CD4-positive, alpha-beta T cell (primary cell): ENCODE measurements around the gene SOCS3. TPM values are rescaled to one million over a fixed set of nuclear protein-coding genes. Genes with fewer than 3 reads are reported as not detected.

Experiments
- ATAC-seq: fragments of 200-7000 bp; cut with Tn5 transposase; one replicate; pipeline ENCODE4 v1.10.0; 2022; ENCODE audit warnings: mild to moderate bottlenecking; ENCODE audit not compliant: poor library complexity
- CTCF ChIA-PET: fragments of 350-600 bp; sonication (Branson Sonifier 250); formaldehyde crosslinking; loops from one replicate; lab custom pipeline; 2021; ENCODE audit warnings: antibody characterized with exemption, inconsistent platforms; lab: Charles Lee
- POLR2A ChIA-PET: fragments of 350-600 bp; sonication (Branson Sonifier 250); formaldehyde crosslinking; loops from one replicate; lab custom pipeline; 2021; ENCODE audit warnings: antibody characterized with exemption, inconsistent platforms; lab: Charles Lee
- DNase-seq, 14 experiments: peaks; one replicate each; pipeline ENCODE4 v3.0.0-alpha.2; 2013 to 2020; ENCODE audit warnings: mixed read lengths in 2 of 14
- H3K27ac ChIP-seq, 2 donors: one replicate each; pipeline versions ENCODE4 v1.5.1 to v1.7.0; 2013; ENCODE audit warnings: low read length in 2 of 2, low read depth in 1 of 2, mild to moderate bottlenecking in 1 of 2
- H3K27me3 ChIP-seq, 2 experiments: 1 replicate in 1 of 2; 2 replicates in 1 of 2; pipeline versions ENCODE4 v1.6.1 to v1.7.0; 2013; ENCODE audit warnings: low read length in 2 of 2, control low read depth in 1 of 2, mild to moderate bottlenecking in 1 of 2, moderate library complexity in 1 of 2; ENCODE audit not compliant: insufficient read depth in 2 of 2, control insufficient read depth in 1 of 2
- H3K36me3 ChIP-seq: one replicate; pipeline ENCODE4 v1.6.1; 2013; ENCODE audit warnings: low read length, control low read depth; ENCODE audit not compliant: insufficient read depth
- H3K4me1 ChIP-seq: one replicate; pipeline ENCODE4 v1.6.1; 2013; ENCODE audit warnings: low read length, control low read depth; ENCODE audit not compliant: insufficient read depth
- H3K4me3 ChIP-seq: one replicate; pipeline ENCODE4 v1.5.1; 2013; ENCODE audit warnings: mild to moderate bottlenecking, low read length, moderate library complexity
- H3K9me3 ChIP-seq, 2 experiments: 1 replicate in 1 of 2; 2 replicates in 1 of 2; pipeline versions ENCODE4 v1.6.1 to v1.7.0; 2013; ENCODE audit warnings: low read length in 2 of 2, mild to moderate bottlenecking in 2 of 2, control low read depth in 1 of 2, moderate library complexity in 1 of 2; ENCODE audit not compliant: control insufficient read depth in 1 of 2, insufficient read depth in 1 of 2
- H3K27ac Mint-ChIP-seq: one replicate; pipeline ENCODE4 v1.8.0; 2020; ENCODE audit warnings: mixed read lengths
- H3K27me3 Mint-ChIP-seq: one replicate; pipeline ENCODE4 v1.8.0; 2021; ENCODE audit warnings: mixed read lengths
- H3K36me3 Mint-ChIP-seq: one replicate; pipeline ENCODE4 v1.8.0; 2021; ENCODE audit warnings: low read depth, mixed read lengths
- H3K4me1 Mint-ChIP-seq: one replicate; pipeline ENCODE4 v1.8.0; 2021; ENCODE audit warnings: low read depth, mixed read lengths
- H3K4me3 Mint-ChIP-seq: one replicate; pipeline ENCODE4 v1.8.0; 2020; ENCODE audit warnings: mild to moderate bottlenecking, mixed read lengths
- H3K9me3 Mint-ChIP-seq: one replicate; pipeline ENCODE4 v1.8.0; 2020; ENCODE audit warnings: mixed read lengths
- intact Hi-C, 2 experiments: fragments of 100-400 bp; cut with DNase I in 1 of 2; cut with micrococcal nuclease in 1 of 2; formaldehyde crosslinking; loops; one replicate each; pipeline versions ENCODE4 v1.15.1 to v1.9.0; 2023 to 2025; cut with DNase I, micrococcal nuclease
- total RNA-seq, 174 experiments: library from RNA in 2 of 174; stranded (reverse) in 2 of 174; gene quantifications; one replicate each; pipeline ENCODE4 v1.2.3 and lab custom pipeline; 2021 to 2026
- TF ChIP-seq, protein P1 (sequence below): fragments of 200-600 bp; IDR thresholded peaks from one replicate; pipeline ENCODE4 v1.8.0; 2022; ENCODE audit warnings: antibody characterized with exemption, mild to moderate bottlenecking

The SOCS3 gene
- total RNA-seq, 2 experiments from 2014 or later = 414 to 427 TPM

DNA sequence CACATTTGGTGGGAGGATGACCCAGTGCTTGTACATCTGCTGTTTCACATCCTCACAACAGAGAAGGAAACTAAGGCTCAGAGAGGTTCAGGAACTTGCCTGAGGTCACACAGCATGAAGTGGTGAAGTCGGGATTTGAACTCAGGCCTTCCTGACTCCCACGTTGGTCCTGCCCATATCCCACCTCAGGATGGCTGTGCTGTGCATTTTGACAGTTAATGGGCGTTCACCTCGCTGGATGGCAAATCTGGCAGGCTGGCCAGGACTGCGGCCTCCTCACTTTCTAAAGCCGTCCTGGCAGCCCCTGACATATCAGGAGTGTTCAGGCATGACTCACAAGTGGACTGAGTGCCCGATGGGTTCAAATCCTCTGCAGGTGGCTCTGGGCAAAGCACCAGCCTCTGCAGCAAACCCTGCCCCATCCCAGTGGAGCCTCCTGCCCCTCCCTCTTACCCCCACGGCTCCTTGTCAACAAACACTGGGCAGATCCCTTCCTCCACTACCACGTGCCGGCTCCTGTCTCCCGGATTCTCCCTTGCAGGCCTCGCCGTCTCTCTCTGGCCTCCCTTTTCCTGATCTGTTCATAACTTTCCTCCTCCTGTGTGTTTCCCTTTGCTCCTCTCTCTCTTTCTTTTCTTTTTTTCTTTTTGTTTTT lies 29.2 kb downstream of the SOCS3 start:
- ChIA-PET POLR2A (no interaction called here), CTCF (no interaction called here)
- ATAC-seq (no peak), DNase-seq (no peak)
- no peak overlapping the region for H3K27ac ChIP-seq
- Mint-ChIP-seq H3K27ac (no peak overlapping the region), H3K4me1 (peaks cover 32% of the 10 kb centered on the region), H3K27me3 (no peaks in the 10 kb centered on the region), H3K36me3 (no peaks in the 10 kb centered on the region), H3K9me3 (no peaks in the 10 kb centered on the region), H3K4me3 (no peak overlapping the region)
- no peaks in the 10 kb centered on the region for H3K27me3 ChIP-seq
- H3K36me3 ChIP-seq = no peaks in the 10 kb centered on the region
- no peak overlapping the region for H3K4me3 ChIP-seq
- H3K4me1 ChIP-seq = peaks cover 33% of the 10 kb centered on the region
- intact Hi-C loops = loop anchor here in 1 of 2 experiments (2.0 kb wide), 1 partner anchor 16 kb away; no protein-coding TSS in a partner anchor
- no peaks in the 10 kb centered on the region for H3K9me3 ChIP-seq
- TF ChIP-seq, protein P1, sequence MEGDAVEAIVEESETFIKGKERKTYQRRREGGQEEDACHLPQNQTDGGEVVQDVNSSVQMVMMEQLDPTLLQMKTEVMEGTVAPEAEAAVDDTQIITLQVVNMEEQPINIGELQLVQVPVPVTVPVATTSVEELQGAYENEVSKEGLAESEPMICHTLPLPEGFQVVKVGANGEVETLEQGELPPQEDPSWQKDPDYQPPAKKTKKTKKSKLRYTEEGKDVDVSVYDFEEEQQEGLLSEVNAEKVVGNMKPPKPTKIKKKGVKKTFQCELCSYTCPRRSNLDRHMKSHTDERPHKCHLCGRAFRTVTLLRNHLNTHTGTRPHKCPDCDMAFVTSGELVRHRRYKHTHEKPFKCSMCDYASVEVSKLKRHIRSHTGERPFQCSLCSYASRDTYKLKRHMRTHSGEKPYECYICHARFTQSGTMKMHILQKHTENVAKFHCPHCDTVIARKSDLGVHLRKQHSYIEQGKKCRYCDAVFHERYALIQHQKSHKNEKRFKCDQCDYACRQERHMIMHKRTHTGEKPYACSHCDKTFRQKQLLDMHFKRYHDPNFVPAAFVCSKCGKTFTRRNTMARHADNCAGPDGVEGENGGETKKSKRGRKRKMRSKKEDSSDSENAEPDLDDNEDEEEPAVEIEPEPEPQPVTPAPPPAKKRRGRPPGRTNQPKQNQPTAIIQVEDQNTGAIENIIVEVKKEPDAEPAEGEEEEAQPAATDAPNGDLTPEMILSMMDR = no peak

DNA sequence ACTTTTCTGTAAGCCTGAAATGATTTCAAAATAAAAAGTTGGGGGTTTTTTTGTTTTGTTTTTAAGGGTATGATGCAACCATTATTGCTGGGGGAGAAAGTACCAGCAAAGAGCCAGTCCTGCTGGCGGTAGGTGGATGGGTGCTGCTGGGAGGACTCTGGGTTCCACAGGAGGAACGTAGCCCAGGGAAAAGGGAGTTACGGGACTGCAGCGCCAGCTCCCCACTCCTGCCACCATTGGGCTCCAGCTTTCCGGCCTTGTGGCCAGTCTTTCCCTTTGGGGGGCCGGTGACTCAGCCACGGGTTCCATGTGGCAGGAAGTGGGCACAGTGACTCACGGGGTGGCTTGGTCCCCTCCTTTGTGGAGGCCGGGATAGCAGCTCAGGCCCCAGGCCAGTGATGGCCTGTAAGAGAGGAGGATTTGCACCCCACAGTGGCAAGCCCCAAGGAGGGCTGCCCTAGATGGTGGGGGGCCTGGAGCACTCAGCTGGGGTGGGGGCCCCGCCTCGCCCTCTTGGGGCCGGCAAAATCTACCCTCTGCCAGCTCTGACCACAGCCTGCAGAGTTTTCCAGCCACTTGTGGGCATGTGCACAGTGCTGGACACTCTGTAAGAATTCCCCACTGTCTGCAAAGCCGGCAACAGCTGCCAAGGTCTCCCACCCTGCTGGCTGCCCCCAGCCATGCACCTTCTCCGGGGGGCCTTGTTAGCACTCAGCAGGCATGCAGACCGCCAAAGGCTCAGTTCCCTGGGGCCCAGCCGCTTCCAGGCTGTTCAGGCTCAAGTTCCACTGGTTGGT lies 30.4 kb downstream of the SOCS3 start:
- ATAC-seq = no peak
- H3K27ac ChIP-seq = no peak overlapping the region
- intact Hi-C loops = loop anchor here in 1 of 2 experiments (2.0 kb wide), 1 partner anchor 15 kb away; no protein-coding TSS in a partner anchor
- TF ChIP-seq, protein P1 = no peak
- ChIA-PET CTCF (interaction anchor here (1.2 kb wide), 1 partner anchor 92 kb away, joined by 4 read pairs; no protein-coding TSS in a partner anchor), POLR2A (interaction anchor here (0.6 kb wide), 1 partner anchor 15 kb away, joined by 3 read pairs; no protein-coding TSS in a partner anchor)
- Mint-ChIP-seq H3K27ac (peak overlapping the region; percentile 37), H3K4me3 (no peak overlapping the region), H3K27me3 (no peaks in the 10 kb centered on the region), H3K36me3 (no peaks in the 10 kb centered on the region), H3K9me3 (no peaks in the 10 kb centered on the region), H3K4me1 (peaks cover 35% of the 10 kb centered on the region)
- no peaks in the 10 kb centered on the region for H3K27me3 ChIP-seq
- H3K9me3 ChIP-seq = no peaks in the 10 kb centered on the region
- H3K4me1 ChIP-seq = peaks cover 39% of the 10 kb centered on the region
- no peaks in the 10 kb centered on the region for H3K36me3 ChIP-seq
- no peak overlapping the region for H3K4me3 ChIP-seq
- DNase-seq = peak in 3 of 14 experiments; percentile 43 to 72 (median 65)

DNA sequence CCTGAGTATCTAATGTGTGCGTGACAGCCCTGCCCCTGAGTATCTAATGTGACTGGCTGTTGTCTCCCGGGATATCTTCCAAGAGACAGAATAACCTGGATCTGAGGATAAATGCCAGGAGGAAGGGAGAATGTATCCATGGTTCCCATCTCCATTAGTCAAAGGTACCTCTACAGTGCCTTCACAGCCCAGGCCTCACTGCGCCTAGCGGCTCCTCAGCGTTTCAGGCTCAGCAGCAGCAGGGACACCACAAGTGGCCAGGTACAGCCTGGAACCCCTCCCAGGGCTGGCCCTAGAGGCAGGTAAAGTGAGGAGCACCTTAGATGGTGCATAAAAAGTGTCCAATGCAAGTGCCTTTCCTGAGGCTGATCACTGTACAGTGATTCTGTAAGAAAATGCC lies 32.0 kb downstream of the SOCS3 start:
- Mint-ChIP-seq H3K4me3 (no peak overlapping the region), H3K27ac (no peak overlapping the region), H3K4me1 (peaks cover 30% of the 10 kb centered on the region), H3K9me3 (no peaks in the 10 kb centered on the region), H3K36me3 (no peaks in the 10 kb centered on the region), H3K27me3 (no peaks in the 10 kb centered on the region)
- intact Hi-C loops = no loop called here
- H3K27ac ChIP-seq = no peak overlapping the region
- H3K36me3 ChIP-seq = no peaks in the 10 kb centered on the region
- DNase-seq = no peak
- H3K27me3 ChIP-seq = no peaks in the 10 kb centered on the region
- ChIA-PET CTCF (no interaction called here), POLR2A (no interaction called here)
- TF ChIP-seq, protein P1 = no peak
- H3K9me3 ChIP-seq = no peaks in the 10 kb centered on the region
- H3K4me1 ChIP-seq = peaks cover 47% of the 10 kb centered on the region
- no peak overlapping the region for H3K4me3 ChIP-seq
- no peak for ATAC-seq
